ENCODE results near the gene CHSY1. TPM values are rescaled to one million over a fixed set of nuclear protein-coding genes. Genes with fewer than 3 reads are reported as not detected.

The CHSY1 gene
- total and polyA plus RNA-seq, 11 donors: 5.6 to 41.3 (median 11.1) TPM

DNA sequence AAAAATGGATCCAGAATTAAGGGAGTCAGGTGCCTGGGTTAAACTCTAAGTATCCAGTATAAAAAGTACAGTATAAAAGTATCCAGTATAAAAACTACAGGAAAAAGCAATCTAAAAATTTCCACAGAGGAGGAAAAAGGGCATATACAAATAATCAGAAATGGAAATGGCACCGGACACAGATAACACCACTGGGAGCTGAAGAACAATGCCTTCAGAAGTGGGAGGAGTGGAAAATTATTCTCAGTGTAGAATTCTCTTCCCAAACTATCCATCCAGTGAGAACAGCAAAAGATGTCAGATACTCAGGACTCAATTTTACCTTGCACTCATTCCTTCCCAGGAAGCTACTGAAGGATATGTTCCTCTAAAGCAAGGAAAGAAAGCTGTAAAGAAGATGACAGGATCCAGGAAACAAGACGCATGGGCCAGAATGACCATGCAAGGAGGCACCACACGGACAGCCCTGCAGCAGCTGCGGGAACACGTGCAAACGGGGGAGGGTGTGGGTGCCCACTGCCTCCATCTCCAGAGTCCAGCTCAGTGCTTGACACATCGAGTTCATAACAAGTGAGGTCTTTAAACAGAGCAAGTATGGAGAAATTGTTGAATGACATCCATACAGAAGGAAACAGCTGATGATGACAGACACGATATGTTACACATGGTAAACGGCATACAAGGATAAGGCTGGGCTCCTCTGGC, 68.5 kb downstream of the CHSY1 start:
- intact Hi-C loops (cut with DNase I): loop anchor here in 3 of 10 donors (5.0 to 10.0 kb wide), 2 partner anchors 61 to 64 kb away; no protein-coding TSS in a partner anchor
- Histone ChIP-seq H3K4me3 (no peak overlapping the region), H3K36me3 (peaks cover 0 to 47% (median 3%) of the 10 kb centered on the region in 9 donors), H3K4me1 (peaks cover 4 to 84% (median 48%) of the 10 kb centered on the region in 12 donors), H3K27ac (peak overlapping the region in 10 of 12 donors; percentile 3 to 68 (median 48)), H3K9me3 (no peaks in the 10 kb centered on the region), H3K27me3 (no peaks in the 10 kb centered on the region)
- WGBS, 4 donors: 38 to 52% (median 42%) methylated on average over 9 of the region's 9 CpGs
- no peak for DNase-seq
- peak in 2 of 4 donors; percentile 21 to 22 for ATAC-seq
- TF ChIP-seq, protein P1, sequence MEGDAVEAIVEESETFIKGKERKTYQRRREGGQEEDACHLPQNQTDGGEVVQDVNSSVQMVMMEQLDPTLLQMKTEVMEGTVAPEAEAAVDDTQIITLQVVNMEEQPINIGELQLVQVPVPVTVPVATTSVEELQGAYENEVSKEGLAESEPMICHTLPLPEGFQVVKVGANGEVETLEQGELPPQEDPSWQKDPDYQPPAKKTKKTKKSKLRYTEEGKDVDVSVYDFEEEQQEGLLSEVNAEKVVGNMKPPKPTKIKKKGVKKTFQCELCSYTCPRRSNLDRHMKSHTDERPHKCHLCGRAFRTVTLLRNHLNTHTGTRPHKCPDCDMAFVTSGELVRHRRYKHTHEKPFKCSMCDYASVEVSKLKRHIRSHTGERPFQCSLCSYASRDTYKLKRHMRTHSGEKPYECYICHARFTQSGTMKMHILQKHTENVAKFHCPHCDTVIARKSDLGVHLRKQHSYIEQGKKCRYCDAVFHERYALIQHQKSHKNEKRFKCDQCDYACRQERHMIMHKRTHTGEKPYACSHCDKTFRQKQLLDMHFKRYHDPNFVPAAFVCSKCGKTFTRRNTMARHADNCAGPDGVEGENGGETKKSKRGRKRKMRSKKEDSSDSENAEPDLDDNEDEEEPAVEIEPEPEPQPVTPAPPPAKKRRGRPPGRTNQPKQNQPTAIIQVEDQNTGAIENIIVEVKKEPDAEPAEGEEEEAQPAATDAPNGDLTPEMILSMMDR (IDR thresholded peaks at IDR 0.05): no peak
- no peak for TF ChIP-seq POLR2A (IDR thresholded peaks at IDR 0.05)

DNA sequence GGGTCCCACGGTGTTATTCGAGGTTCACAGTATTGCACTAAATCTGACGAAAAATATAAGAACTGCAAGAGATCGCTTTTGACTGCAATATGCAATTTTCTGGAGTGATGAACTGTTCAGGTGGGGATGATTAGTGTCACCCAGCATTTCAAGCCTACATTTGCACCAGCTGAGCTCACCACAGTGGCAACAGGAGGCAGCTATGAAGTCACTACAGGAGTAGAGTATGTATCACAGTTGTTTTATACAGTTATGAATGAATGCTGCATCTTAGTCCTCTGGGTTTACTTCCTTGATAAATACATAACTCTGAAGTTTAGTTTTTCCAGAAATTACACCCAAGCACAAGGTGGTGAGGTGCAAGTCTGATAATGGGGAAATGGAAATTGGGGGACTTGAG, 69.6 kb downstream of the CHSY1 start:
- Histone ChIP-seq H3K4me3 (no peak overlapping the region), H3K27me3 (no peaks in the 10 kb centered on the region), H3K36me3 (peaks cover 0 to 58% (median 9%) of the 10 kb centered on the region in 9 donors), H3K9me3 (no peaks in the 10 kb centered on the region), H3K27ac (peak overlapping the region in 3 of 12 donors; percentile 18 to 63 (median 26)), H3K4me1 (peaks cover 4 to 81% (median 42%) of the 10 kb centered on the region in 12 donors)
- ATAC-seq (no peak), DNase-seq (no peak)
- TF ChIP-seq POLR2A (IDR thresholded peaks at IDR 0.05): no peak
- TF ChIP-seq, protein P1 (IDR thresholded peaks at IDR 0.05): no peak
- intact Hi-C loops (cut with DNase I): loop anchor here in 3 of 10 donors (5.0 to 10.0 kb wide), 2 partner anchors 63 to 65 kb away; no protein-coding TSS in a partner anchor
- 75 to 87% (median 84%) methylated on average over 4 of the region's 4 CpGs for WGBS, 4 donors

DNA sequence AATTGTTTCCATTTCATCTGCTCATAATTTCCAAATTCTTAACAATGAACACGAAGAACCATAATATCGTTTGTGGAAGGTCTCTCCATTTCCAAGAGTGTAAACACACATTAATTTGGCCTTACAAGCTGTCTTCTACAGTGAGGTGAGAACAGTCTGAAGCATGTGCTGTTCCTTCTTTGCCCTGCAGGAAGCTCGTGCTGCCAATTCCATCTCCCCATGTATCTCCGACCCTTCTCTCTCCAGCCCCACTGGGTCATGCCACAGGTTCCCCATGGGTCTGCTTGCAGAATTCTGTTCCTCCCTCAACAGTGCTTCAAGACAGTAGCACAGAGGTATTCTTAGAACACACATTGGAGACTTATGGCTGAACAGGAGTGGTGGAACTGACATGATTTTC, 70.5 kb downstream of the CHSY1 start:
- no peaks in the 10 kb centered on the region for H3K27me3 ChIP-seq
- ATAC-seq: no peak
- H3K4me3 ChIP-seq: no peak overlapping the region
- intact Hi-C loops (cut with DNase I): loop anchor here in 3 of 10 donors (5.0 to 10.0 kb wide), 2 partner anchors 63 to 66 kb away; no protein-coding TSS in a partner anchor
- peaks cover 0 to 77% (median 40%) of the 10 kb centered on the region in 12 donors for H3K4me1 ChIP-seq
- DNase-seq: no peak
- 93 to 97% (median 94%) methylated on average over 4 of the region's 4 CpGs for WGBS, 4 donors
- TF ChIP-seq, protein P1 (IDR thresholded peaks at IDR 0.05): no peak
- TF ChIP-seq POLR2A (IDR thresholded peaks at IDR 0.05): no peak
- H3K36me3 ChIP-seq: peaks cover 0 to 62% (median 9%) of the 10 kb centered on the region in 9 donors
- no peak overlapping the region for H3K27ac ChIP-seq
- peaks cover 0 to 1% (median 0%) of the 10 kb centered on the region in 12 donors for H3K9me3 ChIP-seq

DNA sequence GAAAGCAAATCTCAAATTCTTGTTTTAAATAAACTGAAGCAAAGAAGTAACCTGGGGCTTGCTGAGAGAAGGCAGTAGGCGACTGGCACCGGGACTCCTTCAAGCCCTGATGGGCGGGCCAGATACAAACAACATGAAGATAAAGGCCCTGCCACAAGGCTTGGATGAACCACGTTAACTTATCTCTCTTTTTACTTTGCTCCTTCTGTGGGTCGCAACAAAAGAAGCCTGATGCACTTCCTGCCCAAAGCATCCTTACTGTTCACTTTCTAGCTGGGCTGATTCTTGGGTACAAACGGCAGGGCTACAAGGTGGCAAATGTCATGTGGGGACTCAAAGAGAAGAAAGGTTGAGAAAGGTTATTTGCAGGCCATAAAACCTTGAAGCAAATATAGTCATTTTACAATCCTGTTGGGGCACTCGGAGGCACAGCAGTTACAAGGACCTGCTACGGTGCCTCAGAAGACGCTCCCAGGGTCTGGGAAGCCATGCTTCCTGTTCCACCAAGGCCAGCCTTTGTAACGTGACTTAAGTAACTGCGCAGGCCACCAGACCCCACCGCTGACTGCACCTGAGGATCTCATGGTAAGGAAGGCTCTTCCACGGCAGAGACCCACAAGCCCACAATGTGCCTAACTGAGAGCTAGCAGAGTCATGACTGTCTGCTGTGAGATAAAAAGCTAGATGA, 71.1 kb downstream of the CHSY1 start:
- ATAC-seq (no peak), DNase-seq (peak in 1 of 5 donors; percentile 3)
- Histone ChIP-seq H3K4me3 (no peak overlapping the region), H3K27ac (no peak overlapping the region), H3K36me3 (peaks cover 0 to 60% (median 9%) of the 10 kb centered on the region in 9 donors), H3K27me3 (no peaks in the 10 kb centered on the region), H3K9me3 (peaks cover 0 to 5% (median 0%) of the 10 kb centered on the region in 12 donors), H3K4me1 (peaks cover 0 to 77% (median 35%) of the 10 kb centered on the region in 12 donors)
- no peak for TF ChIP-seq POLR2A (IDR thresholded peaks at IDR 0.05)
- TF ChIP-seq, protein P1 (IDR thresholded peaks at IDR 0.05): no peak
- intact Hi-C loops (cut with DNase I): loop anchor here in 3 of 10 donors (5.0 to 10.0 kb wide), 2 partner anchors 64 to 67 kb away; no protein-coding TSS in a partner anchor
- 88 to 91% (median 90%) methylated on average over 13 of the region's 13 CpGs for WGBS, 4 donors

All from heart left ventricle (tissue), 16 donors.